Smooth muscle cell (in vitro differentiated cells): ENCODE data around the gene OSBP. TPM values are rescaled to one million over a fixed set of nuclear protein-coding genes. Genes with fewer than 3 reads are reported as not detected.
A peak's percentile ranks its signal among the peaks of the same experiment; 100 is the strongest.
"Not testable (repeated sequence)": the region's sequence is repeated elsewhere in the genome, so short reads cannot be mapped to it uniquely, and the experiment has no call there.

Source experiments
- DNase-seq: peaks from one replicate; lab custom pipeline; 2025; ENCODE audit not compliant: unreplicated experiment; lab: John Stamatoyannopoulos, UW
- H2AFZ ChIP-seq: fragments of 200-600 bp; sonication (generic); 2 replicates; pipeline ENCODE4 v1.6.0; 2016; ENCODE audit warnings: antibody characterized with exemption, low read depth, mild to moderate bottlenecking
- H3F3A ChIP-seq: fragments of 200-600 bp; sonication (generic); 2 replicates; pipeline ENCODE4 v1.6.0; 2017; ENCODE audit warnings: antibody characterized with exemption, low read depth
- H3K27ac ChIP-seq: fragments of 200-600 bp; sonication (generic); 2 replicates; pipeline ENCODE4 v1.5.1; 2016; ENCODE audit warnings: low read depth, mild to moderate bottlenecking
- H3K27me3 ChIP-seq: fragments of 200-600 bp; sonication (generic); 2 replicates; pipeline ENCODE4 v1.6.1; 2016; ENCODE audit warnings: low read depth, mild to moderate bottlenecking
- H3K36me3 ChIP-seq: fragments of 200-600 bp; sonication (generic); 2 replicates; pipeline ENCODE4 v1.5.1; 2016; ENCODE audit warnings: low read depth
- H3K4me1 ChIP-seq: fragments of 200-600 bp; sonication (generic); 2 replicates; pipeline ENCODE4 v1.5.1; 2016; ENCODE audit warnings: low read depth
- H3K4me2 ChIP-seq: fragments of 200-600 bp; sonication (generic); 2 replicates; pipeline ENCODE4 v1.6.0; 2016; ENCODE audit warnings: mild to moderate bottlenecking
- H3K4me3 ChIP-seq: fragments of 200-600 bp; sonication (generic); 2 replicates; pipeline ENCODE4 v1.5.1; 2016; ENCODE audit warnings: mild to moderate bottlenecking
- H3K79me2 ChIP-seq: fragments of 200-600 bp; sonication (generic); 2 replicates; pipeline ENCODE4 v1.6.0; 2016; ENCODE audit warnings: low read depth, mild to moderate bottlenecking
- H3K9ac ChIP-seq: fragments of 200-600 bp; sonication (generic); 2 replicates; pipeline ENCODE4 v1.6.0; 2016; ENCODE audit warnings: low read depth
- H3K9me3 ChIP-seq: fragments of 200-600 bp; sonication (generic); replicated peaks from 2 replicates; pipeline ENCODE4 v1.5.1; 2016; ENCODE audit warnings: low read depth
- H4K20me1 ChIP-seq: fragments of 200-600 bp; sonication (generic); 2 replicates; pipeline ENCODE4 v1.6.0; 2016; ENCODE audit warnings: low read depth
- WGBS: methylation state at CpG from one replicate; pipeline ENCODE4 v1.1.7; 2016; ENCODE audit warnings: low lambda C conversion rate; 5-methylcytosine and 5-hydroxymethylcytosine counted together
- polyA plus RNA-seq: library from polyadenylated mRNA; unstranded; fragments of >200 nt; fragmentation: Nextera tagmentation; extraction: Ambion mirVana; gene quantifications from 2 replicates; pipeline ENCODE4 v1.2.1, GENCODE V29; 2016
- total RNA-seq: library from RNA; depleted of rRNA; stranded (reverse); fragments of >200 nt; gene quantifications from 2 replicates; pipeline ENCODE4 v1.2.3, GENCODE V29; 2014
- TF ChIP-seq, protein P1 (sequence below): fragments of 200-600 bp; sonication (generic); IDR thresholded peaks from 2 replicates; pipeline ENCODE4 v1.5.1; 2017; ENCODE audit warnings: borderline replicate concordance, mild to moderate bottlenecking, antibody characterized with exemption; ENCODE audit not compliant: insufficient read depth, poor library complexity, severe bottlenecking

The OSBP gene
- total and polyA plus RNA-seq, 2 experiments from 2014 or later: 35.9 to 40.0 TPM

DNA sequence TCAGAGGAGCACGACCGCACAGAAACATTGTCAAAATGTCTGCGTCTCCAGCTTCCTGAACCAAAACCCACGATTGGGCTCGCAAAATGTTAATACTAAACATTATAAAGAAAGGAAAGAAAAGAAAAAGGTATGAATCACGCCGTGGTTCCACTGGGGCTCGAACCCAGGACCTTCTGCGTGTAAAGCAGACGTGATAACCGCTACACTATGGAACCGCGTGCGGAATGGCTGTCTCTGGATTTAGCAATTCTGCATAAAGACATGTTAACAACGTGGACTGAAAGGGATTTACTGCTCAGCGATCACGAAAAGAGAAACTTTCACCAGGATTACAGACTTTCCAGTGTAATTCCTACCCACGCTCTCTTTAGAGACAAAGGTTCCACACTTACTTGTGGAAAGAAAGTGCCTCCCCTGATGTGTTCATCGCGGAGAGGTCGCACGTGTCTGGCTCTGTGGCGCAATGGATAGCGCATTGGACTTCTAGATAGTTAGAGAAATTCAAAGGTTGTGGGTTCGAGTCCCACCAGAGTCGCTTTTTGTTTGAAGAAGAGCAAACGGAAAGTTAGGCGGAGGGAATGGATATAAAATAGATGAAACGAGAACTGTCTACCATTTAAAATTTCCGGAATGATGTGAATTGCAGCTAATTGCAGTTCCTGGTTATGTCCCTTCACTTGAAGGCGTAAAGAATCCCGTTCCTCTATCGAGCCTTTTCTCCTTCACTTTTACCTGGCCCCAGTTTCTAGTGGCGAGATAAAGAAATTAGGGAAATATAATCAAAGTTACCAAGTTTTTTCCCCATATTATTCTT is 64.5 kb downstream of the OSBP start:
- Histone ChIP-seq H3F3A (peaks cover 20% of the 10 kb centered on the region), H3K27ac (peak overlapping the region; percentile 69), H2AFZ (peak overlapping the region; percentile 96), H3K4me1 (peaks cover 23% of the 10 kb centered on the region), H3K36me3 (no peaks in the 10 kb centered on the region), H3K27me3 (no peaks in the 10 kb centered on the region), H3K9ac (peak overlapping the region; percentile 53), H3K4me2 (peak overlapping the region; percentile 86), H4K20me1 (no peaks in the 10 kb centered on the region), H3K9me3 (no peaks in the 10 kb centered on the region), H3K79me2 (no peaks in the 10 kb centered on the region), H3K4me3 (peak overlapping the region; percentile 68)
- DNase-seq: peak; percentile 72
- 2% methylated on average over 34 of the region's 34 CpGs for WGBS
- TF ChIP-seq, protein P1, sequence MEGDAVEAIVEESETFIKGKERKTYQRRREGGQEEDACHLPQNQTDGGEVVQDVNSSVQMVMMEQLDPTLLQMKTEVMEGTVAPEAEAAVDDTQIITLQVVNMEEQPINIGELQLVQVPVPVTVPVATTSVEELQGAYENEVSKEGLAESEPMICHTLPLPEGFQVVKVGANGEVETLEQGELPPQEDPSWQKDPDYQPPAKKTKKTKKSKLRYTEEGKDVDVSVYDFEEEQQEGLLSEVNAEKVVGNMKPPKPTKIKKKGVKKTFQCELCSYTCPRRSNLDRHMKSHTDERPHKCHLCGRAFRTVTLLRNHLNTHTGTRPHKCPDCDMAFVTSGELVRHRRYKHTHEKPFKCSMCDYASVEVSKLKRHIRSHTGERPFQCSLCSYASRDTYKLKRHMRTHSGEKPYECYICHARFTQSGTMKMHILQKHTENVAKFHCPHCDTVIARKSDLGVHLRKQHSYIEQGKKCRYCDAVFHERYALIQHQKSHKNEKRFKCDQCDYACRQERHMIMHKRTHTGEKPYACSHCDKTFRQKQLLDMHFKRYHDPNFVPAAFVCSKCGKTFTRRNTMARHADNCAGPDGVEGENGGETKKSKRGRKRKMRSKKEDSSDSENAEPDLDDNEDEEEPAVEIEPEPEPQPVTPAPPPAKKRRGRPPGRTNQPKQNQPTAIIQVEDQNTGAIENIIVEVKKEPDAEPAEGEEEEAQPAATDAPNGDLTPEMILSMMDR: no peak

DNA sequence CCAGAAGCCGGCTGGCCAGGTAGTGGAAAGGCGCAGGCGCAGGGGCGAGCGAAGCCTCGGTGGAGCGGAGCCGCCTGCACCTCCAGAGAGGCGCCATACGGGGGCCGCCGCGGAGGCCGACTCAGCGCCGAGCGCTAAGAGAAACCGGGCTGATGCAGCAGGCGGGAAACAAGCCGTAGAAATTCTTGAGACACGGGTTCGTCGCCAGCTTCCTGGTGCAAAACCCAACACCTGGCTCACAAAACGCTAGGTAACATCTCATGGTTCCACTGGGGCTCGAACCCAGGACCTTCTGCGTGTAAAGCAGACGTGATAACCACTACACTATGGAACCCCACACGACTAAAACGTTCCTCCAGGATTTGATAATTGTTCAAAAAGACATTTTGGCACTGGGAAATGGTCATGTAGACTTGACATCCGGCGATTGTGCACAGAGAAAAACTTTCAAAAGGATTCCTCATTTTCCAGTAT is 65.2 kb downstream of the OSBP start:
- peak overlapping the region; percentile 69 for H3K27ac ChIP-seq
- H3K9me3 ChIP-seq: no peaks in the 10 kb centered on the region
- no peak overlapping the region for H2AFZ ChIP-seq
- DNase-seq: peak; percentile 72
- H3K4me2 ChIP-seq: peak overlapping the region; percentile 86
- peaks cover 15% of the 10 kb centered on the region for H3F3A ChIP-seq
- TF ChIP-seq, protein P1: peak; percentile 21
- no peaks in the 10 kb centered on the region for H3K79me2 ChIP-seq
- H3K36me3 ChIP-seq: no peaks in the 10 kb centered on the region
- H3K4me3 ChIP-seq: peak overlapping the region; percentile 68
- no peaks in the 10 kb centered on the region for H4K20me1 ChIP-seq
- peak overlapping the region; percentile 24 for H3K9ac ChIP-seq
- peaks cover 23% of the 10 kb centered on the region for H3K4me1 ChIP-seq
- WGBS: under 1% methylated on average over 31 of the region's 31 CpGs
- H3K27me3 ChIP-seq: no peaks in the 10 kb centered on the region

DNA sequence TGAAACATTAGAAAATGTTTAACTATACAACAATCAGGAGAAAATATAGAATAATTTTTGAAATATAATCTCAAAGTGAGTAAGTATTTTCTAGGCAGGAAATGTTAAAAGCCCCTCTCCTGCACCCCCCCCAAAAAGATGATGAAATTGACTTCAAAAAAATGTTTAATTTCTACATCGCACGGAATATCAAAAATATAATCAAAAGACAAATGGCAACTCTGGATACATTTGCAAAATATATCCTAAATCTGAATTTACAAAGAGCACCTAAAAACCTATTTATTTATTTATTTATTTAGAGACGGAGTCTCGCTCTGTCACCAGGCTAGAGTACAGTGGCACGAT is 67.3 kb downstream of the OSBP start:
- Histone ChIP-seq H3K9me3 (no peaks in the 10 kb centered on the region), H3K27me3 (no peaks in the 10 kb centered on the region), H3K27ac (no peak overlapping the region), H2AFZ (no peak overlapping the region), H4K20me1 (no peaks in the 10 kb centered on the region), H3K79me2 (no peaks in the 10 kb centered on the region), H3K4me2 (no peak overlapping the region), H3K9ac (no peak overlapping the region), H3K4me1 (peaks cover 23% of the 10 kb centered on the region), H3F3A (peaks cover 15% of the 10 kb centered on the region), H3K36me3 (no peaks in the 10 kb centered on the region), H3K4me3 (no peak overlapping the region)
- 96% methylated on average over 5 of the region's 5 CpGs for WGBS
- TF ChIP-seq, protein P1: no peak
- DNase-seq: no peak

DNA sequence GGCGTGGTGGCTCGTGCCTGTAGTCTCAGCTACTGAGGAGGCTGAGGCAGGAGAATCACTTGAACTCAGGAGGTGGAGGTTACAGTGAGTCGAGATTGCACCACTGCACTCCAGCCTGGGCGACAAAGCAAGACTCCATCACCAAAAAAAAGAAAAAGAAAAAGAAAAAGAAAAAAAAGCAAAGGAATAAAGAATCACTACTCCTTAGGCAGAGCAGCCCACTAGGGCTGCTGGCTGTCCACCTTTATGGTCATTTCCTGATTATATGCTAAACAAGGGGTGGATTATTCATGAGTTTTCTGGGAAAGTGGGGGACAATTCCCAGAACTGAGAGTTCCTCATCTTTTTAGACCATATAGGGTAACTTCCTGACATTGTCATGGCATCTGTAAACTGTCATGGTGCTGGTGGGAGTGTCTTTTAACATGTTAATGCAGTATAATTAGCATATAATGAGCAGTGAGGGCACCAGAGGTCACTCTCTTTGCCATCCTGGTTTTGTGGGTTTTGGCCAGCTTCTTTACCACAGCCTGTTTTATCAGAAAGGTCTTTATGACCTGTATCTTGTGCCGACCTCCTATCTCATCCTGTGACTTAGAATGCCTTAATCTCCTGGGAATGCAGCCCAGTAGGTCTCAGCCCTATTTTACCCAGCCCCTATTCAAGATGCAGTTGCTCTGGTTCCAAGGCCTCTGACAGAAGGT is 67.8 kb downstream of the OSBP start:
- DNase-seq, H2AFZ ChIP-seq, H3K27ac ChIP-seq, H3K4me3 ChIP-seq, H3K36me3 ChIP-seq, H4K20me1 ChIP-seq, H3K4me2 ChIP-seq, H3K9me3 ChIP-seq, H3K79me2 ChIP-seq, H3K9ac ChIP-seq, H3K27me3 ChIP-seq: not testable (repeated sequence)
- Histone ChIP-seq H3K4me1 (peaks cover 23% of the 10 kb centered on the region), H3F3A (peaks cover 15% of the 10 kb centered on the region)
- 69% methylated on average over 4 of the region's 5 CpGs for WGBS
